HG03097 (cell line): ENCODE results near the gene HDDC2.

Experiments
- ATAC-seq: cut with Tn5 transposase; IDR thresholded peaks from one replicate; pipeline ENCODE4 v1.9.1; 2021; ENCODE audit not compliant: unreplicated experiment, low FRiP score

The HDDC2 gene

GRCh38 chr6:125301435-125302391, at the start of gene HDDC2:
Gene HDDC2, minus strand, starts transcription at chr6:125301967. Its CDS starts 35 bp downstream, at chr6:125301932.
- ATAC-seq: peak; percentile 87

GRCh38 chr6:125346926-125347563, 45.3 kb upstream of the HDDC2 start:
- ATAC-seq: peak; percentile 80

DNA sequence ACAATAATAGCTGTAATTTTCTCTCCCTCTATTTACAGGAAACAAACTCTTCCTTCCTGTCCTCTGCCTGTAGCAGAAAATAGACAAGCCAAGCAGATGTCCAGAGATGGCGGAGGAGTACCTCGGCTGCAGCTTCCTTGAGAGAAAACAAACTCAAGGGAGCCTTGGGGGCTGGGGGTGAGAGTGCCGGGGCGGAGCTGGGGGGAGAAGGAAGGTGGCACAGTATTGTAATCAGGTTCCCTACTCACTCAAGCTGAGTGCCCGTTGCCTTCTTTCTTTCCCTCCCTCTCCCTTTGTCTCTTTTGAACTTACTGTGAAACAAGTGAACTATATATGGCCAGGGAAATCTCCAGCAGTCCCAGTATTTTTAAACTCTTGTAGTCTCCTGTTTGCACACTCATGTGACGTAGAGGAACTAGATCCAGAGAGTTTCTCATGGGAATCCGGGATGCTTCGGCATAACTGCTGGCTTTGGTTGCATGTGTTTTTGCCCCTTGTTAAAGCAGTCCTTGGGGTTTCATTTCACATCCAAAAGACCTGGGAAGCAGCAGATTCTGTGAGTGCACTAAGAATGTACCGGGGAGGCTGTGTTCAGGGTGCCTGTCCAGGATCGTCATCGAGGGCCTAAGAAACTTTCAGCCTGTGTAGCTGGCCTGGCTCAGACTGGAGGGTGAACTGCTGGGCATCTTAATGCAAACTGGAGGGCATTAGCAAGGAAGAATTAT, 44.6 kb upstream of the HDDC2 start:
- ATAC-seq: peak; percentile 43

DNA sequence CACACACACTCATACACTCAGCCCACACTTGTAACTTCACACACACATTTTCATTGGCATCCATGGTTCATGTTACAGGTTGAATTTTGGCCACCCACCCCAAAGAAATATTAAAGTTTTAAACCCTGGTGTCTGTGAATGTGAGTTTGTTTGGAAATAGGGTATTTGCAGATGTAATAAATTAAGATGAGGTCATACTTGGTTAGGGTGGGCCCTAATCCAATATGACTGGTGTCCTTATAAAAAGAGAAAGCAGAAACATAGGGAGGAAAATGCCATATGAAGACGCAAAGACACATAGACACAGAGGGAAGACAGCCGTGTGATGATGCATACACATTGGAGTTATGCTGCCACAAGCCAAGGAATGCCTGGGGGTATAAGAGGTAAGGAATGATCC, 39.7 kb upstream of the HDDC2 start:
- ATAC-seq: no peak

DNA sequence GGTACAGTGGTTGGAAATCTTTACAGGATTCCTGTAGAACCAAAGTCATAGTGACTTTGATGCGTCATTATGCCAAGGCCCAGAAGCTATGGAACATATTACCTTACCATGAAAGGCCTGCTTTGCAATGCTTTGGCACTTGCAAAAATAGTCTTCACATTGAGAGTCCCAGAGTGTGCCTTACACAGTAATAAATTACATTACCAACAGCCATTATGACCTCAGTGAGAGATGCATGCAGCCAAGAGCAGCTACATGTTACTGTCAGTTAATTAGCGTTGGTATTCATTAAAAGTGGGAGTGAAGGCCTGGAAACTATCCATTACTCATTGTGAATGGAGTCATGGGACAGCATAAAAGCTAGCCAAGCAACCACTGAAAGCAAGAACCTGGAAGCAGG, 39.2 kb upstream of the HDDC2 start:
- ATAC-seq: no peak

DNA sequence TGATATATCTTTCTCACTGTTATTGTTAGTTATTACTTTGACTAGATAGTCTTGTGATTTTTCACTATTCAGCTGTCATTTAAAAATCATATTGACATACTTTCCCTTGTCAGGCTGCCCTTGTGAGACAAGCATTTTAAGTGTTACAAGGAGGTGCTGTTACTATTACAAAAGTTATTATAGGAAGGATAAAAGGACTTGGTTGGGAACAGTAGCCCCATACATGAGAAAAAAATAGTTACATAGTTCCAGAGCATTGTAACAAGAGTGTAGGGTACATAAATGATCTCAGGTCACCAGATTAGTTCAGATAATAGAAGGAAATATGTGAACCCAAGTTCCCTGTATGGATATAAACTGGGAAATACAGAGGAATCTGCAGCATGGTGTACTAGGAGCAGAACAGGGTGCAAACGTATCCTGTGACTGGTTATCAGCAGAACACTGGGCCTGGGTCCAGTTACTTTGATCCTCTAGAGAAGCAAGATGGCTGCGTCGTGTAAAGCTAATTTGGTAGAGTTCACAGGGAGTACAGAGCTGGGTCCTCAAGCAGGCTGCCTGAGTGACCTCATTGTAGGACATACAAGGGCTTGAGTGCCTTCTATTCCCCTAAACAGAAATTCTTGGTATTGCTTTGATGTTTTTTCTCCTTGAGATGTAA, 38.5 kb upstream of the HDDC2 start:
- ATAC-seq: no peak

DNA sequence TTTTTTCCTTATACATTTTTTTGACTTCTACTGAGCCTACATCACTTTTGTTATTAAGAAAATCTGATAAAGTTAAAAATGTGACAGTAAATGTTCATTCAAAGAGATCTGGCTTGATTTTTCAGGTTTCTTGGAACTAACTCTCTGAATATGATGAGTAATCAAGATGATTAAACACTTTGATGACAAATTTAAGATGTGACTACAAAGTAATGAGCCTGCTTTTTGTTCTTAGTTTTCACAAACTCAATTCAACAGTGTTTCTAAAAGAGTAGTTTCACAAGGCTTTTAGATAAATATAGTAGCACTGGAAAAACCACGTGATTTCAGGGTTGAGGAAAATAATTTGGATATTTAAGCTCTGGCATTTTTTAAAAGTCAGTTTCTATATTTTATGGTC, 37.9 kb upstream of the HDDC2 start:
- ATAC-seq: no peak

- no peak for ATAC-seq
These were observed 36.6 kb upstream of the HDDC2 start for GRCh38 chr6:125338381-125338780.

- no peak for ATAC-seq
These were observed 35.9 kb upstream of the HDDC2 start for GRCh38 chr6:125337706-125338105.

DNA sequence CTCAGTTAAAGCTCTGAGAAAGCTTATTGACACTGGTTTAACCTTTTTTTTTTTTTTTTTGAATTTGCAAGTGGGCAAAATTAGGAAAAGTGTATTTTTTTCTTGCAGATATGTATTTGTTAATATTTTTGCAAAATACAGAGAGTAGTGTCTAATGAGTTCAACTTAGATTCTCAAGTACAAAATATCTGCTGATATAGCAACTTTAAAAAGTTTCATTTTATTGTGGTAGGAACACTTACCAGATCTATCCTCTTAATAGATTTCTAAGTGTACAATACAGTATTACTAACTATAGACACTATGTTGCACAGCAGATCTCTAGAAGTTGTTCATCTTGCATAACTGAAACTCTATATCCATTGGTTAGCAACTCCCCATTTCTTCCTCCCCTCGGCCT, 30.9 kb upstream of the HDDC2 start:
- no peak for ATAC-seq

- no peak for ATAC-seq
These were observed 23.8 kb upstream of the HDDC2 start for GRCh38 chr6:125325586-125325985.

DNA sequence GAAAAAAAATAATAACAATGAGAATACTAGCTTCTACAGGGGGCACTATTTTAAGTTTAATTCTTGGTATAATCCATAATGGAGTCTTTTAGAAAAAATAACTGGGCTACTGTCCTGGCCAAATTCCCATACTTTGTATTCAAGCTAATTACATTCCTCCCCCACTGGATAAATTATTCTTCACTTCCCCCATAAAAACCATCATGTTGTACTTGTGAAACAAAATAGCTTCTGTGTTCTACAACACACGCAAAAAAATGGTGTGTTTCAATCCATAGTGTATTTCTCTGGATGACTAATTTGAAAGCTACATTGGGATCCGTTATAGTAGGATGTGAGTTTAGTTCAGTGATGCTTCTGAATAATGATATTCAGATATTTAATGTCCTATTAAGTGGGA, 21.6 kb upstream of the HDDC2 start:
- ATAC-seq: no peak

DNA sequence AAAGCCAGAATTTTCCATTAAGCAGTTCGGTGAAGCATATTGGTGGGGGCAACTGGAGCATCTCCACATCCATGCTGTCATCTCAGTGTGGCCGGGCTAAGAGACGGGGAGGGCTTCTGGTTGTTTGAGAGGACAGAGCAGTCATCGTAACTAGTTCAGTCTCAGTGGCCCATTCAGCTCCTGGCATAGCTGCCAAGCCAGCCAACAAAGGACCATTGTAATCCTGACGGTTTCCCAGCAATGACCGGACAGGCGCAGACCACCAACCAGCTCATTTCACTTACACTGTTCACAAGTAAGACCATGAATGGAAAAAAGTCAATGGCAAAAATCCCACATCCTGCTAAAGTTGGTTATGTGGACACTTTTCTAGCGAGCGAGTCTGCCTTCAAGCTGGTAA, 14.9 kb upstream of the HDDC2 start:
- ATAC-seq: no peak

GRCh38 chr6:125315548-125315947, 13.8 kb upstream of the HDDC2 start:
- ATAC-seq: no peak

DNA sequence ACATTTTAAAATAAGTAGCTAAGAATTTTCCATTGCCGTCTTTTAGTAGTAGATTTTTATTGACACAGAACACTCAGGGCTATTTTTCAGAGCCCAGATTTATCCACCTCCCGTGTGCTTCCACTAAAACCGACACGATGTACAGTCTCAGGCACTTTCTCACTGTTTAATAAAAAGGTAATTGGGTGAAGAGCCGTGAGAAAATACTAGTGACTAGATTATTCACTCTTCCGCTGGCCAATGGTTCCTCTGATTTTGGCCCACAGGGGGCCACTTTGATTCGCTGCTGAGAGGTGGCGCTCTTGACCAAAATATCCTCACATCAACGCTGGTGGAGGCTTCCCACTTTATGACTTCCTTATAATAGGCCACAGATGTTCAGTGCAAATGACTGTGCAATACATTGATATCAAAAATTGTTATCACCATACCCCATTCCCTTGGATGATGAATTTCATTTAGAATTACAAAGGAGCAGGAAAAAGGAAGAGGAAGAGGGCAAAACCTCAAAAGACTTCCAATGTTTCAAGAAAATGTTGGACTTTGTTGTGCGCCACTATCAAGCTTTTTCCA, 12.3 kb upstream of the HDDC2 start:
- peak; percentile 72 for ATAC-seq

GRCh38 chr6:125312950-125313349, 11.2 kb upstream of the HDDC2 start:
- no peak for ATAC-seq

DNA sequence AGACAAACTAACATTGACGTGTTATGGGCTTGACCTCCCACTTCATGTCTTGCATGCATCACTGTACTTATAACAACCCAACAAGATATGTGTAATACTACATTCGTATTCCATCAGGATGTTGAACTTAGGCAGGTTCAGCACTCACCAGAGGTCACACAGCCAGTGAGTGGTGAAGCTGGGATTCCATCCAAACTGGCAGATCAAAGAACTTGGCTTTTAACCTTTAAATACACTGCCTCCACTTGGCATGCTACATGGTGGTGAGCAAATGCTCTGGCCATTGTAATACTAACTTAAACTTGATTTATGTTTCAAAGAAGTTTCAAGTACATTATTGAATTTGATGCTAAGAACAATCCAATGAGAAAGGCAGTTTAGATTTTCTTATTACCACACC, 10.7 kb upstream of the HDDC2 start:
- no peak for ATAC-seq

DNA sequence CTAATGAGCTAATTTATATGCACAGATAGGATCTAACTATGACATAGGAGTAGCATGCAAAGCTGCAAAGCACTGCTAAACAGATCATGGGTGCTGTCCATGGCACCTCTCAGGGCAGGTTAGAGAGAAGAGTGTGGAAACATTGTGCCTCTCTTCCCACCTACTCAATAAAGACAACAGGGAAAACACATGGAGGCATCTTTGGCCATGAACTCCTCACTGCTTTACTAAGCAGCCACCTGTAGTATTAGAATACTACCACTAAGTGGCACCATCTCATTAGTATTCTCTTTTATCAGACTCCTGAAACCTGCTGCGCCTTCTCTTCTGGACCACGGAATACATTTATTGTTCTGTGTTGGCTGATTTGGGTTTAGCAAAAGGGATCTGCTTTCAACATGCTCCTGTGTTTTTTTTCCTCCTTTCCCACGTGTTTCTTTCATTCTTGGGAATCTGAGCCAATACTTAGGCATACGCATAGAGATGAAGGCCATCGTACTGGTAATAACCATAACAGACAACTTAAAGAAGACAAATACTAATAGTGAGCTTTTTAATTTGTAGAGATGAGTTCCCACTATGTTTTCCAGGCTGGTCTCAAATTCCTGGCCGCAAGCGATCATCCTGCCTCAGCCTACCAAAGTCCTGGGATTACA, 9.4 kb upstream of the HDDC2 start:
- ATAC-seq: peak; percentile 63

DNA sequence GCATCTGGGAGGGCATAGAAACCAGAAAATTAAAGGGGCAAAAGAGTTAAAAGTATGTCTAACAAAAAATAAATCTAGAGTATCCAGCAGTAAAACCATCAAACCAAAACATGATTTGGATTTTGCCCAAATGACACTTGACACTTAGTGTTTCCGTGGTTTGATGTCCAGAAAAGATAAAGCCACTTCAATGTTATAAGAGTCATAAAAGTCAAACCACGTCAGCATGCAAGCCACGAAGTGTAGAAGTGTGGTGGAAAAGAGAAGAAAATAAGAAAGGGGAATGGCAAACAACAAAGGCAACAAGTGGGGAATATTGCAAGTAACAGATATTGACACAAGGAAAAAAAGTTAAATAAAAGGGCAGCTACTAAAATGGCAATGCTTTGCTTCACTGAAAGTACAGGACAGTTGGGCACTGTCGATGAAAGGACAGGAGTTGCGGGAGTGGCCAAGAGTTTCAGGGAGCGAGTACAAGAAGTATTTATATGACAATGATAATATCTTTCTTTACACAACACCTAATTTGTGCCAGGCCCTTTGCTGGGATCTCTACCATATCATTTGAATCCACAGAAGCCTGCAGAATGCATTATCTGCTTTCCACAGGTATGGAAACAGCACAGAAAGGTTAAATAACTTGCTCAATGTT, 6.3 kb upstream of the HDDC2 start:
- no peak for ATAC-seq
